Uterus (tissue), 4 donors: ENCODE data around the gene BEND6. TPM values are rescaled to one million over a fixed set of nuclear protein-coding genes. Genes with fewer than 3 reads are reported as not detected.

Experiments
- DNase-seq, 2 donors: peaks; one replicate each; pipeline ENCODE4 v3.0.0-alpha.2; 2019 to 2020
- H3K27ac ChIP-seq, 2 donors: fragments of 200-600 bp; sonication (generic); 1 replicate in 1 of 2; 2 replicates in 1 of 2; pipeline ENCODE4 v1.5.1; 2016 to 2018
- H3K27me3 ChIP-seq, 2 donors: fragments of 200-600 bp; sonication (generic); one replicate each; pipeline ENCODE4 v1.5.1; 2018 to 2019; ENCODE audit warnings: control low read depth in 1 of 2
- H3K36me3 ChIP-seq, 2 donors: fragments of 200-600 bp; sonication (generic); one replicate each; pipeline ENCODE4 v1.5.1; 2019; ENCODE audit warnings: control low read depth in 1 of 2
- H3K4me1 ChIP-seq, 2 donors: fragments of 200-600 bp; sonication (generic); one replicate each; pipeline ENCODE4 v1.5.1; 2018 to 2019; ENCODE audit warnings: control low read depth in 1 of 2
- H3K4me3 ChIP-seq, 2 donors: fragments of 200-600 bp; sonication (generic); 1 replicate in 1 of 2; 2 replicates in 1 of 2; pipeline ENCODE4 v1.5.1; 2018 to 2019; ENCODE audit warnings: mild to moderate bottlenecking in 1 of 2
- H3K9me3 ChIP-seq, 2 donors: fragments of 200-600 bp; sonication (generic); one replicate each; pipeline ENCODE4 v1.5.1; 2019; ENCODE audit warnings: control low read depth in 1 of 2
- POLR2A ChIP-seq, 2 donors: fragments of 450-650 bp; IDR thresholded peaks; one replicate each; pipeline ENCODE4 v1.6.1; 2016; ENCODE audit warnings: antibody characterized with exemption in 2 of 2, mild to moderate bottlenecking in 1 of 2, moderate library complexity in 1 of 2
- intact Hi-C: fragments of 100-400 bp; cut with DNase I; formaldehyde crosslinking; loops from one replicate; pipeline ENCODE4 v1.15.1; 2023; ENCODE audit warnings: low total_unique reads
- total RNA-seq, 4 donors: library from RNA; depleted of rRNA in 3 of 4; stranded (reverse); fragments of >200 nt in 3 of 4; gene quantifications; one replicate each; pipeline versions ENCODE4 v1.1.0 to v1.2.4, GENCODE V29; 2014 to 2023
- TF ChIP-seq, protein P1 (sequence below), 4 experiments: fragments of 200-600 bp in 2 of 4; fragments of 450-650 bp in 2 of 4; sonication (generic) in 2 of 4; IDR thresholded peaks; one replicate each; pipeline ENCODE4 v1.5.1; 2016 to 2019; ENCODE audit warnings: antibody characterized with exemption in 4 of 4, mild to moderate bottlenecking in 2 of 4, moderate library complexity in 1 of 4
- donor health status: DM: yes; HTN: yes; CAD: no.

The BEND6 gene
- total RNA-seq, 4 donors from 2014 or later, result 3.8 to 10.2 (median 4.5) TPM

DNA sequence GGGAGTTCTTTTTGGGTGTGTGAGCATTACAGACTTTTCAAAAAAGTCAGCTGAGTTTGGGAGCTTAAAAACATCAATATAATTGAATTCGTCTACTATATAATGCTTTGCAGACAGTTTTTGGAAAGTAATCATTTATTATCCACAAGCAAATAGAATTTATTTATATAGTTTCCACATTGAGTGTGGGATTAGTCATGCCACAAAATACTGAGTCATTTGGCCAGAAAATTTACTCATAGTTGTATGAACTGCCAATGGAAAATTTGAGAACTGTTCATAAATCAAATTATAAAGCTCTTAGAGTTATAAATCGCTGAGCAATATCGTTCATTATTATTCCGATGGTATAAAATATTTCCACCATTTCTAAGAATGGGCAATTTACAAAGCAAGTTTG lies 5.0 kb downstream of the BEND6 start:
- intact Hi-C loops, result no loop called here
- Histone ChIP-seq H3K27me3 (no peaks in the 10 kb centered on the region), H3K4me3 (no peak overlapping the region), H3K4me1 (no peaks in the 10 kb centered on the region), H3K9me3 (no peaks in the 10 kb centered on the region), H3K36me3 (no peaks in the 10 kb centered on the region), H3K27ac (no peak overlapping the region)
- no peak for DNase-seq
- TF ChIP-seq, protein P1, sequence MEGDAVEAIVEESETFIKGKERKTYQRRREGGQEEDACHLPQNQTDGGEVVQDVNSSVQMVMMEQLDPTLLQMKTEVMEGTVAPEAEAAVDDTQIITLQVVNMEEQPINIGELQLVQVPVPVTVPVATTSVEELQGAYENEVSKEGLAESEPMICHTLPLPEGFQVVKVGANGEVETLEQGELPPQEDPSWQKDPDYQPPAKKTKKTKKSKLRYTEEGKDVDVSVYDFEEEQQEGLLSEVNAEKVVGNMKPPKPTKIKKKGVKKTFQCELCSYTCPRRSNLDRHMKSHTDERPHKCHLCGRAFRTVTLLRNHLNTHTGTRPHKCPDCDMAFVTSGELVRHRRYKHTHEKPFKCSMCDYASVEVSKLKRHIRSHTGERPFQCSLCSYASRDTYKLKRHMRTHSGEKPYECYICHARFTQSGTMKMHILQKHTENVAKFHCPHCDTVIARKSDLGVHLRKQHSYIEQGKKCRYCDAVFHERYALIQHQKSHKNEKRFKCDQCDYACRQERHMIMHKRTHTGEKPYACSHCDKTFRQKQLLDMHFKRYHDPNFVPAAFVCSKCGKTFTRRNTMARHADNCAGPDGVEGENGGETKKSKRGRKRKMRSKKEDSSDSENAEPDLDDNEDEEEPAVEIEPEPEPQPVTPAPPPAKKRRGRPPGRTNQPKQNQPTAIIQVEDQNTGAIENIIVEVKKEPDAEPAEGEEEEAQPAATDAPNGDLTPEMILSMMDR (IDR thresholded peaks at IDR 0.05), result no peak
- no peak for TF ChIP-seq POLR2A (IDR thresholded peaks at IDR 0.05)

DNA sequence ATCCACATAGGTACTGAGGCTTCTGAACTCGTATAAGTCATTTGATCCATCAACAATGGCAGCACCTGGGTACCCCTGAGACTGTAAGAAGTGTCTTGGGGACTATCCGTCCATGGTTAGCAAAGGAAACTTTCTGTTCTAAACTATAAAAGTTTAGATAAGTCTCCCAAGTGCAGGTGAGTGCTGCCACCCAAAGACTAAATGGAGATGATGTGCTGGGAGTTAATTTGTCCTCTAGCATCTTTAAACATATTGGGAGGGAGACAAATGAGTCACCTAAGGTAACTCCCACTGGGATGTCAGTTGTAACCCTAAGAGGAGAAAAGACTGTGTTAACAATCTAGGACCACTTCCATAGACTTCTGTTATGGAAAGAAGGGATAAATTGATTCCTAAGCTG lies 6.2 kb downstream of the BEND6 start:
- no peaks in the 10 kb centered on the region for H3K9me3 ChIP-seq
- intact Hi-C loops, result no loop called here
- DNase-seq, result no peak
- H3K4me3 ChIP-seq, result no peak overlapping the region
- no peak overlapping the region for H3K27ac ChIP-seq
- no peaks in the 10 kb centered on the region for H3K4me1 ChIP-seq
- TF ChIP-seq, protein P1 (IDR thresholded peaks at IDR 0.05), result no peak
- no peak for TF ChIP-seq POLR2A (IDR thresholded peaks at IDR 0.05)
- no peaks in the 10 kb centered on the region for H3K36me3 ChIP-seq
- no peaks in the 10 kb centered on the region for H3K27me3 ChIP-seq

DNA sequence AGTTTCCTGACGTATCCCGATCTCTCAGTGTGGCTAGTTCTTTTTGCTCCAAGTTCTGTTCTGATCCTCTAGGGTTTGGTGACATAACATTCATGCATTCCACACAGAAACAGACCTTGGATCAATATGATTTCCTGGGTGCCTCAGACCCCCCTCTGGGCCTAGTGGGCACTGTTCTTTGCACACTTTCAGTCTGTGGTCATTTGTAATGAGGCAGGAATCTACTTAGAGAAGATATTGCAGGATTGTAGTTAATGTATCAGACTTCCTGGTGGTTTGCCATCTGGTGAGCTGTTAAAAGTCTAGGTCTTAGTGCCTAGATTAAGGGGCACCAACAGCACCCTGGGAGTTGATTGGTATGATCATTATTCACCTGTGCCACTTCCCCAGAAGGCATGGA lies 7.5 kb downstream of the BEND6 start:
- no peaks in the 10 kb centered on the region for H3K9me3 ChIP-seq
- H3K4me3 ChIP-seq, result no peak overlapping the region
- intact Hi-C loops, result no loop called here
- H3K36me3 ChIP-seq, result no peaks in the 10 kb centered on the region
- H3K27ac ChIP-seq, result no peak overlapping the region
- H3K4me1 ChIP-seq, result no peaks in the 10 kb centered on the region
- DNase-seq, result no peak
- TF ChIP-seq, protein P1 (IDR thresholded peaks at IDR 0.05), result no peak
- no peak for TF ChIP-seq POLR2A (IDR thresholded peaks at IDR 0.05)
- H3K27me3 ChIP-seq, result no peaks in the 10 kb centered on the region

DNA sequence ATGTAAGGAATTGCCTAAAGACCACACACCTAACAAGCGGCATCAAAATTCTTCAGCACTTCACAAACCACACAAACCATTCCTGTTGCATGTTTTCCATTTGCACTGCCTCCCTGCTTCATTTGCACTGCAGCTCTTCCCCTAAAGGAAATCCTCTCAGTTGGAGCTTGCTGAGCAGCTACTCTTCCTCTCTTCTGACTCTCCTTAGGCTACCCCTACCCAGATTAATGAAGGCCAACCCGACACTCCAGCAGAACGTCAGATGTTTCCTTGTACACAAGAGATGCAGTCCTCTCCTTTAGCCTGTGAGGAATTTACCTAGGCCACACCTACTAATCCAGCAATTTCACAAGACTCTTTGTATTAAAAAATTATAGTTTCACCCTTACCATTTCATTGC lies 8.1 kb downstream of the BEND6 start:
- H3K9me3 ChIP-seq, result no peaks in the 10 kb centered on the region
- intact Hi-C loops, result no loop called here
- no peak overlapping the region for H3K27ac ChIP-seq
- no peaks in the 10 kb centered on the region for H3K4me1 ChIP-seq
- no peaks in the 10 kb centered on the region for H3K27me3 ChIP-seq
- H3K4me3 ChIP-seq, result no peak overlapping the region
- no peaks in the 10 kb centered on the region for H3K36me3 ChIP-seq
- no peak for DNase-seq
- TF ChIP-seq, protein P1 (IDR thresholded peaks at IDR 0.05), result no peak
- no peak for TF ChIP-seq POLR2A (IDR thresholded peaks at IDR 0.05)

DNA sequence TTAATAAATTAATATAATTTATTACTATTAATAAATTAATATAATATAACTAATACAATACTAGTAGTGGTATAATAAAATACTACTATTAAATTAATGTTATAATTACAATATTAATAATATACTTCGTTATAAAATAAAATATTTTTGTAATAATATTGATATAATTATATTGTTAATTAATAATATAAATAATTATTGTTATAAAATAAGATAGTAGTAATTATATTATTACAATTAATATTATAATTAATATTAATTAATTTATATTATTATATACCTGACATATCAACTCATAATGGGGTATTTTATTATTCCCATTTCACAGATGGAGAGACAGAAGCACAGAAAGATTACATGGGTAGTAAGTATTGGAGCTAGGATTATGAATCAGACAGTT lies 8.9 kb downstream of the BEND6 start:
- H3K4me1 ChIP-seq, result no peaks in the 10 kb centered on the region
- H3K9me3 ChIP-seq, result no peaks in the 10 kb centered on the region
- H3K36me3 ChIP-seq, result no peaks in the 10 kb centered on the region
- no peak for DNase-seq
- intact Hi-C loops, result no loop called here
- H3K27ac ChIP-seq, result no peak overlapping the region
- no peaks in the 10 kb centered on the region for H3K27me3 ChIP-seq
- H3K4me3 ChIP-seq, result no peak overlapping the region
- no peak for TF ChIP-seq POLR2A (IDR thresholded peaks at IDR 0.05)
- TF ChIP-seq, protein P1 (IDR thresholded peaks at IDR 0.05), result no peak
